ENCODE data around the gene OIT3.
"Not testable (repeated sequence)": the region's sequence is repeated elsewhere in the genome, so short reads cannot be mapped to it uniquely, and the experiment has no call there.

Gene OIT3

GRCh38 chr10:72899545-72899944 lies 6.0 kb downstream of the OIT3 start:
- in situ Hi-C loops (cut with MboI; ENCODE audit: low sequenced_read_pairs), result no loop called here

GRCh38 chr10:72903941-72904446 lies 10.5 kb downstream of the OIT3 start:
- in situ Hi-C loops (cut with MboI; ENCODE audit: low sequenced_read_pairs), result not testable (repeated sequence)

- in situ Hi-C loops (cut with MboI; ENCODE audit: low sequenced_read_pairs), result no loop called here
Observed at GRCh38 chr10:72904806-72905205, 11.3 kb downstream of the OIT3 start.

GRCh38 chr10:72906446-72906845 lies 12.9 kb downstream of the OIT3 start:
- in situ Hi-C loops (cut with MboI; ENCODE audit: low sequenced_read_pairs), result no loop called here

GRCh38 chr10:72910705-72911104 lies 17.2 kb downstream of the OIT3 start:
- in situ Hi-C loops (cut with MboI; ENCODE audit: low sequenced_read_pairs), result no loop called here

GRCh38 chr10:72911758-72912157 lies 18.2 kb downstream of the OIT3 start:
- in situ Hi-C loops (cut with MboI; ENCODE audit: low sequenced_read_pairs), result no loop called here

- in situ Hi-C loops (cut with MboI; ENCODE audit: low sequenced_read_pairs), result no loop called here
Observed at GRCh38 chr10:72912736-72913135, 19.2 kb downstream of the OIT3 start.

GRCh38 chr10:72913287-72913686 lies 19.7 kb downstream of the OIT3 start:
- in situ Hi-C loops (cut with MboI; ENCODE audit: low sequenced_read_pairs), result no loop called here

- in situ Hi-C loops (cut with MboI; ENCODE audit: low sequenced_read_pairs), result not testable (repeated sequence)
Observed at GRCh38 chr10:72917201-72917600, 23.7 kb downstream of the OIT3 start.

GRCh38 chr10:72917803-72918332 lies 24.3 kb downstream of the OIT3 start:
- in situ Hi-C loops (cut with MboI; ENCODE audit: low sequenced_read_pairs), result not testable (repeated sequence)

- in situ Hi-C loops (cut with MboI; ENCODE audit: low sequenced_read_pairs), result no loop called here
Observed at GRCh38 chr10:72918352-72918751, 24.8 kb downstream of the OIT3 start.

GRCh38 chr10:72921147-72921683 lies 27.7 kb downstream of the OIT3 start:
- in situ Hi-C loops (cut with MboI; ENCODE audit: low sequenced_read_pairs), result not testable (repeated sequence)

- in situ Hi-C loops (cut with MboI; ENCODE audit: low sequenced_read_pairs), result no loop called here
Observed at GRCh38 chr10:72924351-72924750, 30.8 kb downstream of the OIT3 start.

- in situ Hi-C loops (cut with MboI; ENCODE audit: low sequenced_read_pairs), result no loop called here
Observed at GRCh38 chr10:72925951-72926465, 32.5 kb downstream of the OIT3 start.

GRCh38 chr10:72927485-72927884 lies 33.9 kb downstream of the OIT3 start:
- in situ Hi-C loops (cut with MboI; ENCODE audit: low sequenced_read_pairs), result no loop called here

GRCh38 chr10:72928798-72929197 lies 35.3 kb downstream of the OIT3 start:
- in situ Hi-C loops (cut with MboI; ENCODE audit: low sequenced_read_pairs), result no loop called here

GRCh38 chr10:72930276-72930675 lies 36.7 kb downstream of the OIT3 start:
- in situ Hi-C loops (cut with MboI; ENCODE audit: low sequenced_read_pairs), result no loop called here

- in situ Hi-C loops (cut with MboI; ENCODE audit: low sequenced_read_pairs), result no loop called here
Observed at GRCh38 chr10:72932259-72933015, 38.9 kb downstream of the OIT3 start.

- in situ Hi-C loops (cut with MboI; ENCODE audit: low sequenced_read_pairs), result no loop called here
Observed at GRCh38 chr10:72935361-72935760, 41.8 kb downstream of the OIT3 start.

- in situ Hi-C loops (cut with MboI; ENCODE audit: low sequenced_read_pairs), result no loop called here
Observed at GRCh38 chr10:72943498-72944234, 50.1 kb downstream of the OIT3 start.

- in situ Hi-C loops (cut with MboI; ENCODE audit: low sequenced_read_pairs), result no loop called here
Observed at GRCh38 chr10:72946963-72947362, 53.4 kb downstream of the OIT3 start.
